ENCODE measurements around the gene CDC14A.
"Not testable (repeated sequence)": the region's sequence is repeated elsewhere in the genome, so short reads cannot be mapped to it uniquely, and the experiment has no call there.

Gene CDC14A

DNA sequence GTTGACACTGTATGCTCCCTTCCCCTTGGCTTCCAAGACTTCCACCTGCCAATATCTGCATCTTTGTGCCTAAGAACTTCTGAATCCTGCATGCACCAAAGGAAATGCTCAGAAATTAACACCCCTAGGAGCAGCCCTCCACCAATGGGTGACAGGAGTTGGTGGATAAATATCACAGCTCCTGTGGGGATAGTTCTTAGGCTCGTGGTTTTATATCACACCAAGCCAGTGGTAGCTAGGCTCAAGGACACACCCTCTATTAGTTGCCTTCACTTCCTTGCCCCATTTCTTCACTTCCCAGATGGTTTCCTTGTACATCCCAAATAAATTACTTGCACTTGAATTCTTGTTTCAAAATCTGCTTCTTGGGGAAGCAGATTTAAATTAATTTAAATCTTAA, 16.9 kb upstream of the CDC14A start:
- no peak for DNase-seq (ENCODE audit: low spot score)

DNA sequence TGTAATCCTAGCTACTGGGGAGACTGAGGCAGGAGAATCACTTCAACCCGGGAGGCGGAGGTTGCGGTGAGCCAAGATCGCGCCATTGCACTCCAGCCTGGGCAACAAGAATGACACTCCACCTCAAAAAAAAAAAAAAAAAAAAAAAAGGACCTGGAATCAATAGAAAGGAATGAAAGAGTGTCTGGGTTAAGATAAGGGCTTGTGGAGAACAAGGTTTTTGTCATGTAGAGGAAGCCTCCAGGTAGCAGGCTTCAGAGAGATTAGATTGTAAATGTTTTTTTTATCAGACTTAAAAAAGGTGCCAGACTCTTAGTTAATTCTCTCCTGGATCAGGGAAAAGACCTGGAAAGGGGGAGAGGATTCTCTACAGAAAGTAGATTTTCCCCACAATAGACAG, 14.4 kb upstream of the CDC14A start:
- DNase-seq (ENCODE audit: low spot score) = not testable (repeated sequence)

DNA sequence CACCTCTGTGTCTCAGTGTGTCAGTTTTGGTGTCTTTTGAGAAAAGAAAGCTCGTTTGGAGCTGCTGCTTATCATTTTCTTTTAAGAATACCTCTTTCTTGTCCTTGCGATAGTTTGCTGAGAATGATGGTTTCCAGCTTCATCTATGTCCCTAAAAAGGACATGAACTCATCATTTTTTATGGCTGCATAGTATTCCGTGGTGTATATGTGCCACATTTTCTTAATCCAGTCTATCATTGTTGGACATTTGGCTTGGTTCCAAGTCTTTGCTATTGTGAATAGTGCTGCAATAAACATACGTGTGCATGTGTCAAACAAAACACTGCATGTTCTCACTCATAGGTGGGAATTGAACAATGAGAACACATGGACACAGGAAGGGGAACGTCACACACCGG, 12.6 kb upstream of the CDC14A start:
- DNase-seq (ENCODE audit: low spot score) = not testable (repeated sequence)

DNA sequence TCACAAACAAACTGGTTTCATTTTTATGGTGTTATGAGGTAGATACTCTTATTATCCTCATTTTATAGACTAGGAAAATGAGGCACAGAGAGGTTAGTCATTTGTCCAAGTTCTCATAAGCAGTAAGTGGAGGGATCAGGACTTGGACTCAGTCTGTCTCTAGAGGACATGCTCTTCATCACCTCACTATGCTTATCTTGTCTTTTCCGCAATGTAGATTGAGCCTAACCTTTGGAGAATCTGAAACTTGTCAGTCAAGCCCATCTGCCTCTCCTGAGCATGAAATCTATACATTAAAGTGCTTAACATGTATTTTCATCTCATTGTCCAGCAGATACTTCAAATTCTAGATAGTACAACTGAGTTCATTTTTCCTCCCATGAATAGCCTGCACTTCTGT, 11.8 kb upstream of the CDC14A start:
- DNase-seq (ENCODE audit: low spot score) = no peak

DNA sequence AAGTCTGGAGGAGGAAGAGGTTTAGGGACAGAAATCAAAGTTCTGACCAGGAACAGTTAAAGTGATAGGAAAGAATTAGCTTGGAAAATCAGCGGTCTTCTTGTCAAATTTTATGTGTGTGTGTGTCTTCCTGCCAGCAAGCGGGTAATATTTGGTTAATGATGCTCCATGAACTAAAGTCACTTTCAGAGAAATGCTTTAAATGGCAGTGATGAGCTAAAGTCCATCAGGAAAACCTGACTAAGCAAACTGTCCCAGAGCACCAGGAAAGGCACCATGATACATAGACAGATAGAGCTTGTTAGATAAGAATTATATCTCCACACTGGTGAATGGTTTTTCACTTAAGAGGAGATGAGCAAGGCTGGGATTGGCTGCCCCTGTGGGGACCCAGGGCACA, 10.0 kb upstream of the CDC14A start:
- no peak for DNase-seq (ENCODE audit: low spot score)

DNA sequence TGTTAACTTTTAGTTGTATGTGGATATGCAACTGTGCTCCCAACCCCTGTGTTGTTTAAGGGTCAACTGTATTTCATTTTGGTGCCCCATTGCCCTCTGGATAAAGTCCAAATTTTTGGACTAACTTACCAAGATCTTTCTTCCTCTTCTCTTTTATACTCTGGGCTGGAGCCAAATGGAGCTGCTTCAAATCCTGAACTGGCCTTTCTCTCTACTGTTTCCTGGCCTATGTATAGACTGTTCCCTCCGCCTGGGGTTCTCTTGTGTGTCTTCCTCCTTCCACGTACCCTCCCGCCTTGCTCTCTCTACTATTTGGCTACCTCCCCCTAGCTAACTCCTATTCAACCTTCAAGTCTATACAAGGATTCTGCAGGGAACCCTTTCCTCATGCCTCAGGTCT, 8.4 kb upstream of the CDC14A start:
- DNase-seq (ENCODE audit: low spot score) = no peak

DNA sequence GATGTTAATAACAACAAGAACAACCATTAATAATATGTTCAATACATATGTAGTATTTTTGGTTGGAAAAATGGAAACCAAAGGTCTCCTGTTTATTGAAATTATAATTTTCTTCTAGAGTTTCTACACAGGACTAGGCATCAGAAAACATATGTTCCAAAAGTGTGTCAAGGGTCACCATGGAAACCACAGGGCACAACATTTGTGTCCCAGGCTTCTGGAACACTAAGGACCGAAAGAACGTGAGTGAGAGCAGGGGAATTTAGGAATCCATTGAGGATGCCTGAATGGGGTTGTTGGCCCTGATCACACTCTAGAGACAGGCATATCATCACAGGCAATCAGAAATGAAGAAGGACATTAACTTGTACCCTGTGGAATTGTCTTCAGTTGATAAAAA, 7.5 kb upstream of the CDC14A start:
- no peak for DNase-seq (ENCODE audit: low spot score)

DNA sequence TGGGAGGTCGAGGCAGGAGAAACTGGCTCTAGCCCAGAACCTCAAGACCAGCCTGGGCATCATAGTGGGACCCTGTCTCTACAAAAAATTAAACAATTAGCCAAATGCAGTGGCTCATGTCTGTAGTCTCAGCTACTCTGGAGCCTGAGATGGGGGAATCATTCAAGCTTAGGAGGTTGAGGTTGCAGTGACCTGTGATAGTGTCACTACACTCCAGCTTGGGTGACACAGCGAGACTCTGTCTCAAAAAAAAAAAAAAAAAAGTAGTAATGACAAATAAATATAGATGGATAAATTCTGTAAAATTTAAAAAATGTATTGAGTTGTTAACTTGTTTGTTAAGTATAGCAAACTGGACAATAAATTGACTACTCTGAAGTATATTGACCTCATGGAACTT, 5.9 kb upstream of the CDC14A start:
- no peak for DNase-seq (ENCODE audit: low spot score)

DNA sequence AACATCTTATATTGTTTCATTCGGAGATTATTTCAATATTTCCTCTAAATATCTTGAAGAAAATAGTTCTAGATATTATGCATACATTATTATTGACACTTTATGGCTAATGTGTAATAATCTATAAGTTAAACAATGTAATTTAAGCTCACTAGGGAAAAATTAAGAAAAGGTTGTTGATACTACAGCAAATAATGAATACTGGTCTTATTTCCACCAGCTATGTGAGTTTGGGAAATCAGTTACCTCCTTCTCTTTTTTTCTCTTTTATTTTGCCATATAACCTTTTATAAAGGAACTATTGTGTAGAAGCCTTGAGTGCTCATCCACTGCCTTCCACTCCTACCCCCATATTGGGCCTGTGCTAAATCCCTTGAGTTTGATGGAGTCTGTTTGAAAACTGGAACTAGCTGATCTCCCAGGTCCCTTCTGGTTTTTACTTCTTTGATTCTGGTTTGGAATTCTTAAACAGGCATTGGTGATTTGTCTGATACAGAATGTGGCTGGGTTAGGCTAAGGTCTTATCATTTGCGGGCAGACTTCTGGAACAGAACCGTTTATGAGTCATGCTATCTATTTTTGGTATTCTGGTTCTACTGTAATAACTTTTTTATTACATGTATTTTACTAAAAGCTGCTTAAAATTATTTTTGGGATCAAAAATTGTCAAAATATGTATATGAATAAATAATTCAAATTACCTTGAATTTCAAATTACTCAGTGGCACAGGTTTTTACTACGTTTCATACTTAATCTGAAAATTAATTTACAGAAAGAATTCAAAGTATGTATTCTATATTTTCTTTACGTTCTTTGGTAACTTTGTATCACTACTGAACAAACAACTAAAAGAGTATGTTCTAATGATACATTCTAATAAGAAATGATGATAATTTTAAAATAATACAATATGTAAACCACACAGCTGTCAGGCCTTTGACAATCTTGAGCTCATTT, 5.0 kb upstream of the CDC14A start:
- DNase-seq (ENCODE audit: low spot score) = no peak

DNA sequence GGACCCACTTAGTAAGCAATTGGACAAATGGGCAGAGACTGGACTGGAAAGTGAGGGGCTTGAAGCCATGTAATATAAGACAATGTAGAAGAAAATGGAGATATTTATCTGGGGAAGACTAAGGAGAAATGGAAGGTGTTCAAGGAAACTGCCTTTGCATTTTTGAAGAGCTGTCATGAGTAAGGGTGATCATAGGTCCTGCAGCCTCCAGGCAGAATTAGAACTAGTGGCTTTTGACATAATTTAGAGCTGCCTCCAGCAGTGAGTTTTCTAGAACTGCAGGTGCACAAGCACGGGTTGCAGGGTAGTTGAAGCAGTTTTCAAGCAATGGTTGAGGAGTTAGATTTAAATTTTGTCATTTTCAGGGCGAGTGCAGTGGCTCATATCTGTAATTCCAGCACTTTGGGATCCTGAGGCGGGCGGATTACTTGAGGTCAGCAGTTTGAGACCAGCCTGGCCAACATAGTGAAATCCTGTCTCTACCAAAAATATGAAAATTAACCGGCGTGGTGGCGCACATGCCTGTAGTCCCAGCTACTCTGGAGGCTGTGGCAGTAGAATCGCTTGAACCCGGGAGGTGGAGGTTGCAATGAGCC, 3.7 kb upstream of the CDC14A start:
- no peak for DNase-seq (ENCODE audit: low spot score)

DNA sequence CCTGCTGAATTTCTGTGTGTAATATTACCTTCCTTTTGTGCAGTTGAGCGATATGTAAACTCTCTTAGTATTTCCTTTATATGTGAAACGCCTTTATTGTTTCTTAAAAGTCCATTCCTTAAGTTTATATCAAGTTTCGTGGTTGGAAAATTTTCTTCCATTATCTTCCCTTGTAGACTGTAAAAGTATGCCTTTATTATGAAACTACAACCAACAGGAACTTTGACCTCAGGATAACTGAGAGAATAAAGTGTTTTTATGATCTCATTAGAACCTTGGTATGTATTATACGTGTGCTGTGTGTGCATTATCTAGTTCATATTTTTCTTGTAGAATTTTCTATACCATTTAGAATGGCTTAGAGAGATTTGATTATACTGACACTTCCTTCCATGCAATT, 3.1 kb upstream of the CDC14A start:
- DNase-seq (ENCODE audit: low spot score) = no peak

DNA sequence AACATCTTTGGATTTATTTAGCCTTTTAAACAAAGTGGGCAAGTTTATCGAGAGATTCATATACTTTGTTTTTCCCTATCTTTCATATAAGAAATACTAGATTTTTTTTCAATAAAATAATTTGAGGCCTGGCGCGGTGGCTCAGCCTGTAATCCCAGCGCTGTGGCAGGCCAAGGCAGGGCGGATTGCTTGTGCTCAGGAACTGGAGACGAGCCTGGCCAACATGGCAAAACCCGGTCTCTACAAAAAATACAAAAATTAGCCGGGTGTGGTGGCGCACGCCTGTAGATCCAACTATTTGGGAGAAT, 1.6 kb upstream of the CDC14A start:
- no peak for DNase-seq (ENCODE audit: low spot score)

DNA sequence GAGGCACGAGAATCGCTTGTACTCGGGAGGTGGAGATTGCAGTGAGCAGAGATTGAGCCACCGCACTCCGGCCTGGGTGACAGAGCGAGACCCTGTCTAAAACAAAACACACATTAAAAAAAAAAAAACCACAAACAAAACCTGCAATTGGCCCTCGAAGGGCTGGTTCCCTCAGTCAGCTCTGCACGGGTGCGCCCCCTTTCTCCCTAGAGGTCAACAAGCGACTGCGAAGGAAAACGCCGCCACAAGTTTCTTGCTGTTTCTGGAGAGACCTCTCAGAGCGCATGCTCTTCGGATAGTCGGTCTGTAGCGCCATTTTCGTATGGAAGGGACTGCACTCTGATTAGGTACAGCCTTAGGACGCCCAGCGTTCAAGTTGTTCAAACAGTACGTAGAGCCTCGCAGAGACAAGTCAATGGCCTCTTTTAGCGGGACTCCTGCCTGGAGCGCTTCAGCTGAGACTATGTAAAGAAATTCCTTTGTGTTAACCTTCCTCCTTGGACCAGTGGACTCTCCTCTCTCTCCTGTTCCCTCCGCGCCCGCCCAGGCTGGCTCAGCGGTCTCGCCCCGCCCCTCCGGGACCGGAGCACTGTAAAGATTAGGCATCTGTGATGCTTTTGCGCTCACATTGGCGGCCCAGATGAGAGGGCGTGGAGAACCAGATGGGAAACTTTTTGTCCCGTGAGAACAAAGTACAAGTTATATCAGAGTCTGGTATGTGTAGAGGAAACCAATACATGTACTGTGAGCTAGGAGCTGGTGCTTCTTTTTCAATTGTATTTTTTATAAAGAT, 1.0 kb upstream of the CDC14A start:
- peak; percentile 85 for DNase-seq (ENCODE audit: low spot score)

DNA sequence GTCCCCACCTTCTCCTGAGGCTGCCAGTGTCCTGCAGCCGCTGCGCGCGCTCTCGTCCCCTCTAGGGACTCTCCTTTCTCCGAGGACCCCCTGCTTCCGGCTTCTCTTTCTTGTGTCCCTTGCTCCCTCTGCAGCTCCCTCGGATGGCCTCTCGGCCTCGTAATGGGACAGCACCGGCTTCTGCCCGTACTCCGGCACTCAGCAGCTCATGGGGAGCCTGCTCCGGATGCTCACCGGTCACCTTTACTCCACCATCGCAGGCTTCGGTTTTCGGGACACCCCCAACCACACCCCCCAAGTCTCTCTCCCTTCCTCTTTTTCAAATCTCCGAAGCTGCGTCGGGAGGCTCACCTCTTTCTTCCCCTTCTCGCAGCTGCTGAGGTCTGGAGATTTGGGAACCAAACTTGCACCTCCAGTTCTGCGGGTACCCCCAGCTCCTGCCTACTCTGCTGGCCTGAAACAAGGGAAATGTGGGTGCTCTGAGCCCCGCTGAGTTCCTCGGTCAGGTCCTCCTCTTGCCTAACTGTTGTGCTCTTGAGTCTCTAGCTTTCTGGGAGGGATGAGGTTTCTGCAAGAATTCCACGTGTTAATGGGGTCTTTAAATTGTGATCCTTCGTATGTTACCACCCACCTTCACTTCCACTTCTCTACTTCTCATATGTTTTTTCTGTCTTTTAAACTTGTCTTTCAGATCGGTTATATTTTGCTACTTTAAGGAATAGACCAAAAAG, 930 bp downstream of the CDC14A start:
- peak; percentile 22 for DNase-seq (ENCODE audit: low spot score)

DNA sequence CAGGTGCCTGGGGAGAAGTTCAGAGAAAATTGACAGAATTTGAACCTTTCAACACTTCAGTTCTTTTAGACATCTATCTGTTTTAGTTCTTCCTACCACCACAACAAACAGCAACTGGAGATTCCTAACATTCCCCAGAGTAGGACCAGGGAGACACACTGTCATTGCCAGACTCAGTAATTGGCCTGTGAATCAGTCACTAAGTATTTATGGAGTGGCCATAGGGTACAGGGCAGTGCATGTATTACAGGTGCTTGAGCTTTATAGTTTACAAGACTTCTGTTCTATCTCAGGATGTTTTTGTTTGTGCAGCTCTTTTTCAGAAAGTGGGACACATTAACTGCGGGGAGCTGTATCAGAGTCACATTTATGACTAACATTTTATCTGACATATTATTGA, 1.7 kb downstream of the CDC14A start:
- peak; percentile 52 for DNase-seq (ENCODE audit: low spot score)

DNA sequence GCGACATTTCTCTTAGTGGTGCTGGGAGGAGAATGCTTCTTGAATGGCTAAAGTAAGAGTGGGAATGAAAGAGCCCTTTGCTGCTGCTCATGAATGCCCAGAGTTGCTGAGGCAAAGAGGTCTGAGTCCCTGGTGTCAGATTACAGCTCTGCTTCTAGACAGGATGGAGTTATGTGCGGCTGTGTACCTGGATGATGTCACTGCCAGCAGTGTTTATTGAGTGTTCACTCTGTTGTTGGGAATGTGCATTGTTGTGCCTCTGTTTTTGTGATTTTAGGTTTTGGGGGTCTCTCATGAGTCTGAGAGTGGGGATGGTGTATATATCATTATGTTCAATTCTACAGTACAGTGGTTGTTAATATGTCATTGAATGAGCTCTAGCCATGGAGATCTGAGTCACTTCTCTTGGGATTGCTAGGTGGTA, 2.7 kb downstream of the CDC14A start:
- DNase-seq (ENCODE audit: low spot score) = no peak

DNA sequence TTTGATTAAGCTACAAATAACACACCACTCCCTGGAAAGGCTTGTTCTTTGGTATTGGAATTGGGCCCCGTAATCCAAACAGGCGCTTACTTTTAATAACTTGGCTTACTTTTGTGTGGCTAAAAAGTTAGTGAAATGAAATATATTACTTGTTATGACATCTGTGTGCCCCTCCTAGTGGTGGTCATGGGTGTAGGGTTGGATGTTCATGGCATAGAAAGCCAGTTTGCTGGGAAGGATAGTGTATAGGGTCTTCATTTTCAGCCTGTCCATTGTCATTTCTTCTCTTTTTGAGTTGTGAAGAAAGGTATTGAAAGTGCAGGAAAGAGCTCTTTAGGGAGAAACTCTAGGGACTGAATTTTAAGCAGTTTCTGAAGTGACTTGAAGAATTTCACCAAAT, 5.9 kb downstream of the CDC14A start:
- no peak for DNase-seq (ENCODE audit: low spot score)

DNA sequence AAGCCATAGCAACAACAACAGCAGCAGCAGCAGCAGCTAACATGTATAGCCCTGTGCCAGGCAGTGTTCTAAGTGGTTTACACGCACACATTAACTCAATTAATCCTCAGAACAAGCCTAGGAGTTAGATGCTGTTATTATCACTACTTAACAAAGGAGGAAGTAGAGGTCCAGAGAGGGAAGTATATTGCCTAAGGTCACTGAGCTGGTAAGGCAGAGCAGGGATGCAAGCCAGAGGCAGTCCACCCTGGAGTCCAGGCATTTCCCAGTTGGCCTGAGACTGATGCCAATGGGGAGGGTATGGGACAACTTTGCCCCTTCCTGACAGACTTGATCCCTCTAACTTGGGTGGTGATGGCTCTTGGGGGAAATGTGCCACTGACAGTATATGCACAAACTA, 6.8 kb downstream of the CDC14A start:
- no peak for DNase-seq (ENCODE audit: low spot score)

DNA sequence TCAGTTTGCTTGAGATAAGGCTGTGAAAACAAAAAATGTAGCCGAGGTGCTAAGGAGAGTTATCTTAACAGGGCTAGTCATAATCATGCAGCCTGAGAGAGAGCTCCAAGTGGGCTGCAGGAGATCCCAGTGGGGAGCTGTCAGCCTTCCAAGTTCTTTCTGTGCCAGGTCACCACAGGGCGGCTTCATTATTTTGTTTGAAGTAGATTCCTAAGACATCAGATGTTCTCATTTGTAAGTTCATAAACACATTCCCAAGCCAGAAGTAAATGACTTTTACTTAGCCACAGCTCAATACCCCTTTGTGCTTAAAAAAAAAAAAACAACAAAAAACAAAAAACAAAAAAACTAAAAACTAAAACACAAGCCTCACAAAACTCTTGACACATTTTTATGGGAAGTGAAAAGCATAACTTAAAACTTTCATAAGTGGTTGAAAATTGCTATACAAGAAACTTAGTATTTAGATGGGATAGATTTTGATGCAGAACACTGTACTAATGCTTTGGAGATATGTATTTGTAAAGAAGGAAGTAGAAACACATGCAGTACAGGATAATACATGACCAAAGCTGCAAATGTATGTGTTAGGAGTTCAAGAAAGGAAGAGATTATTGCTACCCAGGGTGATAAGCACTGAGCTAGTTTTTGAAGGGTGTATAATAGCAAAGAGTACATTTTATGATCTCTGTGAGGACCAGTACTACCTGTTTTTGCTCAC, 8.6 kb downstream of the CDC14A start:
- peak; percentile 62 for DNase-seq (ENCODE audit: low spot score)

DNA sequence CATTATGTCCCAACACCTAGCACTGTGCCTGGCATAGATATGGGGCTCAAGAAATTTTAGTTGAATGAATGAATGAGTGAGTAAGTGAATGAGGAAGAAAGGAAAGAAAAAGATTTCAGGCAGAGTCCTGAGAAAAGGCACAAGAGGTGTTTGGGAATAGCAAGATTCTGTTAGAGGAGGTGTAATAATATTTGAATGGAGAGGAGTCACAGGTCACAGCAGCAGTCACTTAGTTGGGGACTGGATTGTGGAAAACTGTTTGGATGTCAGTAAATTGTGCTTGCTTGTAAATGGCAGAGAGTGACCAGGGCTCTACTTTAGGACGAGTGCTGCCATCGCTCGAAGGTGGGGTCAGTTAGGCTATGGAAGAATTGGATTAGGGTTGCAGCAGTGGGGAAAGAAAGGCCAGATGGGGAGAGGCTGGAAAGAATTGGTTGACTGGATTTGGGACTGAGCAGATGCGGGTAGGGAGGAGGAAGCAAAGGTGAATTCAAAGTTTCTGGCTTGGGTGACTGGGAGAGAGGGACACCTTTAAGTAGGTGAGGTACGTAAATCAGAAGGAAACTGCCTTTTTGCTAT, 9.3 kb downstream of the CDC14A start:
- DNase-seq (ENCODE audit: low spot score) = no peak

DNA sequence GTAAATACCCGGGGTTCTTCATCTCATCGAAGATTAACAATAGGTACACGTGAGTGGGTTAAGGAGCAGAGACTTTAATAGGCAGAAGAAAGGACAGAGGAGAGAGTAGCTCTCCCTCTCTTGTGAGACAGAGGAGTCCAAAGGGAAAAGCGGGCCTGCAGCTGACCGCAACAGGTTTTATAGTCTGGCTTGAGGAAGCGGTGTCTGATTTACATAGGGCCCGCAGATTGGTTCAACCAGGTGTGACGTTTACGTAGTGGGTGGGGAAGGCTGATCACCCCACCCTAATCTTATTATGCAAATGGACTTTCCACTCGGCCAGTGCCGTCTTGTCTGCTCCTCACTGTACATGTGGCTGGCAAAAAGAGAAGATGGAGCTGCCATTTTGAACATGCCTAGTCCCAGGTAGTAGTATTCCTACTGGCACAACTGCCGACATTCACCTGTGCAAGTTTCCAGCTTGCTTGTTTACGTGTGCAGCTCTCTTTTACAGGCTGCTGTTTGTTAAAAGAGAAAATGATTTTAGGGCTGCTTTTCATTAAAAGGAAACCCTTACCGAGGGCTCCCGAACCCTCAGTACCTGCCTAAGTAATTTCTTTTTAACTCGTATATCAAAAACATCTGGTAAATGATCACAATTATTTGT, 10.6 kb downstream of the CDC14A start:
- no peak for DNase-seq (ENCODE audit: low spot score)
